Fibroblast of skin of left biceps (primary cell): ENCODE measurements around the gene STC2.

Experiments used
- DNase-seq, 2 experiments: peaks; one replicate each; pipeline ENCODE4 v3.0.0-alpha.2; 2013; ENCODE audit warnings: low read depth in 2 of 2

Gene STC2

GRCh38 chr5:173329491-173330337 lies 1.5 kb upstream of the STC2 start:
- peak in 1 of 2 experiments; percentile 38 for DNase-seq

GRCh38 chr5:173328844-173329490 lies 753 bp upstream of the STC2 start:
- DNase-seq = no peak

GRCh38 chr5:173327084-173327947 lies 898 bp downstream of the STC2 start:
- DNase-seq = no peak

GRCh38 chr5:173326501-173326960 lies 1.7 kb downstream of the STC2 start:
- peak; percentile 75 to 80 for DNase-seq

GRCh38 chr5:173325091-173325698 lies 3.0 kb downstream of the STC2 start:
- no peak for DNase-seq

- peak; percentile 72 to 76 for DNase-seq
Observed at GRCh38 chr5:173324115-173325001, 3.9 kb downstream of the STC2 start.

- no peak for DNase-seq
Observed at GRCh38 chr5:173323799-173324114, 4.5 kb downstream of the STC2 start.

GRCh38 chr5:173323106-173323798 lies 5.0 kb downstream of the STC2 start:
- no peak for DNase-seq

GRCh38 chr5:173321886-173322285 lies 6.3 kb downstream of the STC2 start:
- no peak for DNase-seq

- DNase-seq = no peak
Observed at GRCh38 chr5:173320259-173320658, 8.0 kb downstream of the STC2 start.

- DNase-seq = no peak
Observed at GRCh38 chr5:173319646-173320045, 8.6 kb downstream of the STC2 start.

- DNase-seq = no peak
Observed at GRCh38 chr5:173318881-173319620, 9.2 kb downstream of the STC2 start.

- no peak for DNase-seq
Observed at GRCh38 chr5:173318330-173318729, 9.9 kb downstream of the STC2 start.

- no peak for DNase-seq
Observed at GRCh38 chr5:173317852-173318251, 10.4 kb downstream of the STC2 start.

GRCh38 chr5:173317091-173317730 lies 11.0 kb downstream of the STC2 start:
- DNase-seq = no peak

GRCh38 chr5:173316339-173317020 lies 11.7 kb downstream of the STC2 start:
- DNase-seq = no peak

- peak in 1 of 2 experiments; percentile 66 for DNase-seq
Observed at GRCh38 chr5:173315495-173316338, 12.5 kb downstream of the STC2 start.
